SU-DHL-6 (cell line): ENCODE results near the gene ZNF23.

Experiments used
- H2AFZ ChIP-seq: fragments of 200-600 bp; sonication (generic); 2 replicates; pipeline ENCODE4 v1.6.1; 2014; ENCODE audit warnings: low read depth, mild to moderate bottlenecking, moderate library complexity, mixed read lengths, antibody characterized with exemption, low read length; ENCODE audit not compliant: severe bottlenecking
- H3F3A ChIP-seq: fragments of 200-600 bp; shearing (Covaris generic); 2 replicates; pipeline ENCODE4 v1.6.0; 2016; ENCODE audit warnings: antibody characterized with exemption, mild to moderate bottlenecking; ENCODE audit not compliant: insufficient read depth
- H3K27ac ChIP-seq: fragments of 200-600 bp; sonication (generic); 2 replicates; pipeline ENCODE4 v1.5.1; 2016; ENCODE audit warnings: low read depth, mild to moderate bottlenecking, low read length, moderate library complexity, mixed read lengths
- H3K27me3 ChIP-seq: fragments of 200-600 bp; sonication (generic), shearing (Covaris generic); 2 replicates; pipeline ENCODE4 v1.6.0; 2014; ENCODE audit warnings: mild to moderate bottlenecking, low read length
- H3K36me3 ChIP-seq: fragments of 200-600 bp; sonication (generic); 2 replicates; pipeline ENCODE4 v1.6.1; 2014; ENCODE audit warnings: mild to moderate bottlenecking, low read length, mixed read lengths
- H3K4me2 ChIP-seq: fragments of 300-600, 200-600 bp; shearing (Covaris generic), sonication (generic); 2 replicates; pipeline ENCODE4 v1.6.0; 2014; ENCODE audit warnings: low read length, low read depth, mild to moderate bottlenecking; ENCODE audit not compliant: poor library complexity, severe bottlenecking
- H3K4me3 ChIP-seq: fragments of 200-600 bp; sonication (generic); 2 replicates; pipeline ENCODE4 v1.5.1; 2014; ENCODE audit warnings: antibody characterized with exemption, low read length, mild to moderate bottlenecking, mixed read lengths; ENCODE audit not compliant: insufficient read depth, poor library complexity, severe bottlenecking
- H3K79me2 ChIP-seq: fragments of 200-600 bp; sonication (generic); 2 replicates; pipeline ENCODE4 v1.6.1; 2014; ENCODE audit warnings: mild to moderate bottlenecking, low read length, moderate library complexity; ENCODE audit not compliant: insufficient read depth
- H3K9ac ChIP-seq: fragments of 200-600 bp; sonication (generic); 2 replicates; pipeline ENCODE4 v1.7.0; 2014; ENCODE audit warnings: mild to moderate bottlenecking, low read length
- H3K9me2 ChIP-seq: fragments of 200-600 bp; sonication (generic); replicated peaks from 2 replicates; pipeline ENCODE4 v1.6.1; 2014; ENCODE audit warnings: low read length; ENCODE audit not compliant: insufficient read depth
- H3K9me3 ChIP-seq: fragments of 200-600 bp; sonication (generic); 2 replicates; pipeline ENCODE4 v1.6.1; 2014; ENCODE audit warnings: low read length, mixed read lengths; ENCODE audit not compliant: insufficient read depth
- H4K20me1 ChIP-seq: fragments of 200-600 bp; sonication (generic); 2 replicates; pipeline ENCODE4 v1.6.1; 2014; ENCODE audit warnings: low read depth, mild to moderate bottlenecking, antibody characterized with exemption, low read length, moderate library complexity, mixed read lengths
- CTCF ChIP-seq: fragments of 200-600 bp; sonication (generic); IDR thresholded peaks from one replicate; pipeline ENCODE4 v1.5.1; 2017; ENCODE audit warnings: antibody characterized with exemption, mild to moderate bottlenecking, low read length, moderate library complexity; ENCODE audit not compliant: insufficient read depth, poor library complexity, severe bottlenecking
- EZH2phosphoT487 ChIP-seq: fragments of 200-600 bp; sonication (generic), shearing (Covaris generic); conservative IDR thresholded peaks from 2 replicates; pipeline ENCODE4 v1.6.1; 2018; ENCODE audit warnings: mild to moderate bottlenecking, antibody characterized with exemption, low read length, moderate library complexity, mixed read lengths

The ZNF23 gene

DNA sequence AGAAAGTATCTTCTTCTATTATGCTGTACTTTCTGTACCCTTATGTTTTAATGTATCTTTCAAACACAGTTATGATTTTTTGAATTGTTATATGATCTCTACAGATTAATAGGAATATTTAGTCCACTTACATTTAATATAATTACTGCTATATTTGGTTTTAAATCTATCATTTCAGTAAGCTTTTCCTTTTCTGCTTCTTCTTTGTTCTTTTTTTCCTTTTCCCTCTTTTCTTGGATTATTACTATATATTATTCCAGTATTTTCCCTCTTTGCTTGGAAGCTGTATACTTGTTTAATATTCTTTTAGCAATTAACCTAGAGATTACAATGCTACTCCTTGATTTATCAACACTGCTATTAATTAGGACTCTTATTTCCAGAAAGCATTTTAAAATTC lies 33.7 kb downstream of the ZNF23 start:
- no peaks in the 10 kb centered on the region for H3F3A ChIP-seq
- H3K9me2 ChIP-seq: no peaks in the 10 kb centered on the region
- H3K27ac ChIP-seq: no peak overlapping the region
- H3K4me3 ChIP-seq: no peak overlapping the region
- no peak overlapping the region for H3K9ac ChIP-seq
- no peak overlapping the region for H3K4me2 ChIP-seq
- H3K79me2 ChIP-seq: no peaks in the 10 kb centered on the region
- TF ChIP-seq EZH2phosphoT487 (no peak), CTCF (no peak)
- H3K27me3 ChIP-seq: no peaks in the 10 kb centered on the region
- no peaks in the 10 kb centered on the region for H3K9me3 ChIP-seq
- H4K20me1 ChIP-seq: no peaks in the 10 kb centered on the region
- no peak overlapping the region for H2AFZ ChIP-seq
- H3K36me3 ChIP-seq: no peaks in the 10 kb centered on the region

DNA sequence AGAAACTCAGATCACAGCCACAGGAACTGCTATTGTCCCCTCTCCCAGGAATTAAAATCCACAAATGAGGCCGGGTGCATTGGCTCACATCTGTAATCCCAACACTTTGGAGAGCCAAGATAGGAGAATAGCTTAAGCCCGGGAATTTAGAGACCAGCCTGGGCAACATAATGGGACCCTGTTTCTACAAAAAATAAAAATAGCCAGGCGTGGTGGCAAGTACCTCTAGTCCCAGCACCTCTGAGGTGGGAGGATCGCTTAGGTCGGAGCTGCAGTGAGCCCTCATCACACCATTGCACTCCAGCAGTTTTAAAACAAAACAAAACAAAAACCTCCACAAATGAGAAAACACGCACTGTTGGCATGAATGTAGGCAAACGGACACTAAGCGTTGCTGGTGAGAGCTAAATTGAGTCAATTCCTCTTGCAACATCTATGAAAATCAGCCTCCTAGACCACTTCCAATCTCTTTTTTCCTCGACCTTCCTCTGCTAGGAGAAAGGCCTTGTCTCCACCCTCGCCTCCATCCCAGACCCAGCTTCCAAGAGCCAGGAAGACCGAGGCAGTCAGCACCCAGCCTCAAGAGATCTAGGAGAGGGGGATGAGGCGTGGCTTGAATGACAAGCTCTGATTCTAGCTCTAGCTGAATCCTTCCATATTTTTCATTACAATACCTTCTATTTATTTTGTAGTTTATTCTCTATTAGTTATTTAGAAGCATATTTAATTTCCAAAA lies 35.0 kb downstream of the ZNF23 start:
- no peaks in the 10 kb centered on the region for H3K79me2 ChIP-seq
- no peaks in the 10 kb centered on the region for H3K9me2 ChIP-seq
- H3K27ac ChIP-seq: no peak overlapping the region
- H3K36me3 ChIP-seq: no peaks in the 10 kb centered on the region
- no peak overlapping the region for H3K4me3 ChIP-seq
- H3K4me2 ChIP-seq: no peak overlapping the region
- H3K27me3 ChIP-seq: no peaks in the 10 kb centered on the region
- H4K20me1 ChIP-seq: no peaks in the 10 kb centered on the region
- H3F3A ChIP-seq: no peaks in the 10 kb centered on the region
- TF ChIP-seq EZH2phosphoT487 (no peak), CTCF (no peak)
- no peak overlapping the region for H2AFZ ChIP-seq
- H3K9me3 ChIP-seq: no peaks in the 10 kb centered on the region
- H3K9ac ChIP-seq: no peak overlapping the region

- no peak for TF ChIP-seq EZH2phosphoT487
- no peak for TF ChIP-seq CTCF
- Histone ChIP-seq H3K4me2 (no peak overlapping the region), H3K27ac (no peak overlapping the region), H4K20me1 (no peaks in the 10 kb centered on the region), H3K9me3 (no peaks in the 10 kb centered on the region), H3K27me3 (no peaks in the 10 kb centered on the region), H3K36me3 (no peaks in the 10 kb centered on the region), H3K9ac (no peak overlapping the region), H3F3A (no peaks in the 10 kb centered on the region), H3K79me2 (no peaks in the 10 kb centered on the region), H3K9me2 (no peaks in the 10 kb centered on the region), H2AFZ (no peak overlapping the region), H3K4me3 (no peak overlapping the region)
Measured at GRCh38 chr16:71426069-71426879, 35.8 kb downstream of the ZNF23 start.
